DND-41 (cell line): Measurements from ENCODE around the gene ARID3A.

ENCODE experiments used
- EZH2 ChIP-seq: IDR thresholded peaks from 3 replicates; pipeline ENCODE4 v1.6.1; 2012; ENCODE audit warnings: borderline replicate concordance, low read depth, mild to moderate bottlenecking, moderate library complexity, low read length, inconsistent platforms; ENCODE audit not compliant: severe bottlenecking
- TF ChIP-seq, protein P1 (sequence below): IDR thresholded peaks from 2 replicates; pipeline ENCODE4 v1.5.1; 2012; ENCODE audit warnings: borderline replicate concordance, low read length, moderate library complexity, mild to moderate bottlenecking; ENCODE audit not compliant: poor library complexity, severe bottlenecking; ENCODE audit errors: extremely low read depth

GRCh38 chr19:960020-960419 is 34.2 kb downstream of the ARID3A start:
- TF ChIP-seq, protein P1, sequence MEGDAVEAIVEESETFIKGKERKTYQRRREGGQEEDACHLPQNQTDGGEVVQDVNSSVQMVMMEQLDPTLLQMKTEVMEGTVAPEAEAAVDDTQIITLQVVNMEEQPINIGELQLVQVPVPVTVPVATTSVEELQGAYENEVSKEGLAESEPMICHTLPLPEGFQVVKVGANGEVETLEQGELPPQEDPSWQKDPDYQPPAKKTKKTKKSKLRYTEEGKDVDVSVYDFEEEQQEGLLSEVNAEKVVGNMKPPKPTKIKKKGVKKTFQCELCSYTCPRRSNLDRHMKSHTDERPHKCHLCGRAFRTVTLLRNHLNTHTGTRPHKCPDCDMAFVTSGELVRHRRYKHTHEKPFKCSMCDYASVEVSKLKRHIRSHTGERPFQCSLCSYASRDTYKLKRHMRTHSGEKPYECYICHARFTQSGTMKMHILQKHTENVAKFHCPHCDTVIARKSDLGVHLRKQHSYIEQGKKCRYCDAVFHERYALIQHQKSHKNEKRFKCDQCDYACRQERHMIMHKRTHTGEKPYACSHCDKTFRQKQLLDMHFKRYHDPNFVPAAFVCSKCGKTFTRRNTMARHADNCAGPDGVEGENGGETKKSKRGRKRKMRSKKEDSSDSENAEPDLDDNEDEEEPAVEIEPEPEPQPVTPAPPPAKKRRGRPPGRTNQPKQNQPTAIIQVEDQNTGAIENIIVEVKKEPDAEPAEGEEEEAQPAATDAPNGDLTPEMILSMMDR: no peak
- no peak for TF ChIP-seq EZH2
